Measurements from ENCODE around the gene ATOH8.

Gene ATOH8

GRCh38 chr2:85802354-85803103, 48.7 kb downstream of the ATOH8 start:
- TF ChIP-seq CTCF (IDR thresholded peaks at IDR 0.05; ENCODE audit: insufficient read depth, missing control alignments): no peak
- DNase-seq (ENCODE audit: insufficient read length, low spot score): no peak
- no peak for FAIRE-seq

GRCh38 chr2:85803704-85804425, 50.1 kb downstream of the ATOH8 start:
- no peak for FAIRE-seq
- DNase-seq (ENCODE audit: insufficient read length, low spot score): no peak
- no peak for TF ChIP-seq CTCF (IDR thresholded peaks at IDR 0.05; ENCODE audit: insufficient read depth, missing control alignments)

GRCh38 chr2:85804583-85804982, 50.8 kb downstream of the ATOH8 start:
- TF ChIP-seq CTCF (IDR thresholded peaks at IDR 0.05; ENCODE audit: insufficient read depth, missing control alignments): peak; percentile 48
- FAIRE-seq (no peak), DNase-seq (ENCODE audit: insufficient read length, low spot score) (no peak)

- no peak for TF ChIP-seq CTCF (IDR thresholded peaks at IDR 0.05; ENCODE audit: insufficient read depth, missing control alignments)
- no peak for DNase-seq (ENCODE audit: insufficient read length, low spot score)
- no peak for FAIRE-seq
Observed at GRCh38 chr2:85806358-85807118, 52.7 kb downstream of the ATOH8 start.

GRCh38 chr2:85807756-85808155, 54.0 kb downstream of the ATOH8 start:
- FAIRE-seq: no peak
- TF ChIP-seq CTCF (IDR thresholded peaks at IDR 0.05; ENCODE audit: insufficient read depth, missing control alignments): no peak
- no peak for DNase-seq (ENCODE audit: insufficient read length, low spot score)

- no peak for FAIRE-seq
- no peak for DNase-seq (ENCODE audit: insufficient read length, low spot score)
- TF ChIP-seq CTCF (IDR thresholded peaks at IDR 0.05; ENCODE audit: insufficient read depth, missing control alignments): no peak
Observed at GRCh38 chr2:85810371-85811179, 56.8 kb downstream of the ATOH8 start.
